K562 (cell line): ENCODE results near the gene ZNF10. TPM values are rescaled to one million over a fixed set of nuclear protein-coding genes. Genes with fewer than 3 reads are reported as not detected.

ENCODE experiments used
- CBX5 ChIP-seq: IDR thresholded peaks from 2 replicates; pipeline ENCODE4 v1.6.1; 2014; ENCODE audit warnings: low read depth, borderline replicate concordance
- DMBX1 ChIP-seq: fragments of 250-450 bp; sonication (Bioruptor Pico); IDR thresholded peaks from 2 replicates; pipeline ENCODE4 v1.8.0; 2022; ENCODE audit warnings: inconsistent platforms, mild to moderate bottlenecking, moderate library complexity, borderline replicate concordance
- ELF4 ChIP-seq: fragments of 450-650 bp; formaldehyde crosslinking; IDR thresholded peaks from 2 replicates; pipeline ENCODE4 v1.4.0; 2022; ENCODE audit warnings: missing genetic modification characterization
- EP400 ChIP-seq: fragments of 450-650 bp; IDR thresholded peaks from 2 replicates; pipeline ENCODE4 v1.6.1; 2017; ENCODE audit warnings: antibody characterized with exemption, mild to moderate bottlenecking, moderate library complexity
- ETV1 ChIP-seq: fragments of 450-650 bp; conservative IDR thresholded peaks from 2 replicates; pipeline ENCODE4 v1.6.1; 2016; ENCODE audit warnings: missing genetic modification characterization, control low read depth, low read depth, missing compliant biosample characterization
- FOSL1 ChIP-seq: fragments of 200-800 bp; sonication (Bioruptor generic); conservative IDR thresholded peaks from 2 replicates; pipeline ENCODE4 v1.6.1; 2016; ENCODE audit warnings: missing genetic modification characterization, missing compliant biosample characterization
- KDM4B ChIP-seq, 2 experiments: fragments of 450-650 bp in 1 of 2; sonication (generic) in 1 of 2; IDR thresholded peaks; 2 replicates each; pipeline ENCODE4 v1.6.1; 2016 to 2017; ENCODE audit warnings: borderline replicate concordance in 2 of 2, antibody characterized with exemption in 1 of 2, low read depth in 1 of 2, mild to moderate bottlenecking in 1 of 2
- MEIS2 ChIP-seq: fragments of 450-650 bp; IDR thresholded peaks from 2 replicates; pipeline ENCODE4 v1.6.1; 2014; ENCODE audit warnings: mild to moderate bottlenecking; ENCODE audit not compliant: partially characterized antibody
- NCOR1 ChIP-seq: fragments of 450-650 bp; IDR thresholded peaks from 2 replicates; pipeline ENCODE4 v1.6.1; 2016; ENCODE audit warnings: mild to moderate bottlenecking, moderate library complexity
- NFRKB ChIP-seq: fragments of 450-650 bp; IDR thresholded peaks from 2 replicates; pipeline ENCODE4 v1.6.1; 2016; ENCODE audit warnings: low read depth
- PHF8 ChIP-seq: fragments of 200-600 bp; sonication (generic); IDR thresholded peaks from 2 replicates; pipeline ENCODE4 v1.6.1; 2012; ENCODE audit warnings: mixed run types, mild to moderate bottlenecking, inconsistent platforms, low read length, moderate library complexity, borderline replicate concordance
- PREB ChIP-seq: sonication (generic); formaldehyde crosslinking; IDR thresholded peaks from 2 replicates; pipeline ENCODE4 v1.8.1; 2023; ENCODE audit warnings: mild to moderate bottlenecking, missing genetic modification reagents
- RFX1 ChIP-seq: fragments of 450-650 bp; IDR thresholded peaks from 2 replicates; pipeline ENCODE4 v1.6.1; 2016; ENCODE audit warnings: mild to moderate bottlenecking, moderate library complexity
- SIN3B ChIP-seq: fragments of 450-650 bp; IDR thresholded peaks from 2 replicates; pipeline ENCODE4 v1.6.1; 2017; ENCODE audit warnings: low read depth, mild to moderate bottlenecking, moderate library complexity
- ZBTB17 ChIP-seq: fragments of 450-650 bp; formaldehyde crosslinking; IDR thresholded peaks from 2 replicates; pipeline ENCODE4 v1.4.0; 2020; ENCODE audit warnings: mild to moderate bottlenecking
- ZNF518B ChIP-seq: fragments of 250-450 bp; sonication (Bioruptor Pico); IDR thresholded peaks from 2 replicates; pipeline ENCODE4 v1.5.0; 2021; ENCODE audit warnings: mild to moderate bottlenecking, moderate library complexity
- ZNF830 ChIP-seq: fragments of 250-450 bp; sonication (Bioruptor Pico); IDR thresholded peaks from 2 replicates; pipeline ENCODE4 v1.5.0; 2021; ENCODE audit warnings: mild to moderate bottlenecking
- polyA plus RNA-seq, 8 experiments: library from polyadenylated mRNA; depleted of rRNA in 4 of 8; stranded (reverse) in 5 of 8; unstranded in 3 of 8; fragments of >200 nt; fragmentation: Nextera tagmentation in 2 of 8; fragmentation: Illumina TruSeq in 1 of 8; extraction: Ambion mirVana in 2 of 8; extraction: Trizol in 1 of 8; gene quantifications; 2 replicates each; pipeline versions ENCODE4 v1.2.1 to v1.2.3, GENCODE V29; 2011 to 2014; ENCODE audit warnings: inconsistent platforms in 1 of 8, missing spikeins in 1 of 8
- total RNA-seq, 7 experiments: library from RNA; depleted of rRNA in 6 of 7; stranded (reverse); fragments of >200 nt in 6 of 7; fragmentation: Illumina TruSeq in 2 of 7; extraction: Trizol in 2 of 7; gene quantifications; 2 replicates each; pipeline versions ENCODE4 v1.2.1 to v1.2.3, GENCODE V29; 2011 to 2021; ENCODE audit warnings: low replicate concordance in 1 of 7

The ZNF10 gene
- total and polyA plus RNA-seq, 9 of the 15 experiments (the other 6 are each of a cell fraction or from before 2014, with no cell fraction given) = 3.5 to 5.8 (median 4.9) TPM

GRCh38 chr12:133181238-133181959, 51.0 kb downstream of the ZNF10 start, which contains the start of gene ZNF268 (continued):
- peak; percentile 28; the same call in 1 of the 2 replicates for TF ChIP-seq NCOR1
- peak; percentile 91 for TF ChIP-seq SIN3B
- TF ChIP-seq ZNF830 (CRISPR knock-in tag) = no peak
- TF ChIP-seq ETV1 (tag) = peak; percentile 74
- 0 out of 2 replicates have a peak, but pooled peaks have one; percentile 11 for TF ChIP-seq ELF4 (CRISPR knock-in tag)
- 0 out of 2 replicates have a peak, but pooled peaks have one; percentile 4 for TF ChIP-seq CBX5
- no peak for TF ChIP-seq RFX1
- TF ChIP-seq NFRKB = peak; percentile 73; the same call in 1 of the 2 replicates
- peak; percentile 93 for TF ChIP-seq PHF8
- TF ChIP-seq ZBTB17 (CRISPR knock-in tag) = peak; percentile 22; the same call in 1 of the 2 replicates
- TF ChIP-seq EP400 = peak; percentile 76
- TF ChIP-seq FOSL1 = 0 out of 2 replicates have a peak, but pooled peaks have one; percentile 30
- peak in 1 of 2 experiments; percentile 71; a peak in 1 of 4 replicates for TF ChIP-seq KDM4B (IDR thresholded peaks at IDR 0.05; ENCODE audit: borderline replicate concordance in 2 of 2, low read depth in 1 of 2)
- peak; percentile 48; the same call in 1 of the 2 replicates for TF ChIP-seq DMBX1 (CRISPR knock-in tag)
- no peak for TF ChIP-seq PREB
- TF ChIP-seq ZNF518B (CRISPR knock-in tag) = no peak
- TF ChIP-seq MEIS2 = no peak
